ENCODE measurements around the gene NBAS. TPM values are rescaled to one million over a fixed set of nuclear protein-coding genes. Genes with fewer than 3 reads are reported as not detected.

The NBAS gene
- total RNA-seq, 2 donors from 2014 or later, result 31.5 to 32.0 TPM

DNA sequence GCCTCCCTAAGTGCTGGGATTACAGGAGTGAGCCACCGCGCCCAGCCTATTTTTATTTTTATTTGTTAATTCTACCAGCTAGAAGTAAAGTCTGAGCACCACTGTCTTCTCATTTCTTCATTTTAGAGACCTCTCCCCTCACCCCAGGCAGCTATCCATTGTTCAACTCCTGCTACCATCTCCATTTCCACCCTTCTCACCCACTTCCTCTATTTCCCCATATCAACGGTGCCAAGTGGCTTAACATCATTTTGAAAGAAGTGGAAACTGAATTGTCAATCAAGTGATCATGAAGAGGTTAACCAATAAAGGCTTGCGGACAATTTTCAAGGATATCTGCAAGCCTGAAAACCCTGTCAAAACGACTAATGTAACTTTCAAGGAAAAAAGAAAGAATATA, 323.1 kb downstream of the NBAS start:
- H3K27ac ChIP-seq, result no peak overlapping the region
- no peaks in the 10 kb centered on the region for H3K36me3 ChIP-seq
- H3K9me3 ChIP-seq, result no peaks in the 10 kb centered on the region
- TF ChIP-seq, protein P1, sequence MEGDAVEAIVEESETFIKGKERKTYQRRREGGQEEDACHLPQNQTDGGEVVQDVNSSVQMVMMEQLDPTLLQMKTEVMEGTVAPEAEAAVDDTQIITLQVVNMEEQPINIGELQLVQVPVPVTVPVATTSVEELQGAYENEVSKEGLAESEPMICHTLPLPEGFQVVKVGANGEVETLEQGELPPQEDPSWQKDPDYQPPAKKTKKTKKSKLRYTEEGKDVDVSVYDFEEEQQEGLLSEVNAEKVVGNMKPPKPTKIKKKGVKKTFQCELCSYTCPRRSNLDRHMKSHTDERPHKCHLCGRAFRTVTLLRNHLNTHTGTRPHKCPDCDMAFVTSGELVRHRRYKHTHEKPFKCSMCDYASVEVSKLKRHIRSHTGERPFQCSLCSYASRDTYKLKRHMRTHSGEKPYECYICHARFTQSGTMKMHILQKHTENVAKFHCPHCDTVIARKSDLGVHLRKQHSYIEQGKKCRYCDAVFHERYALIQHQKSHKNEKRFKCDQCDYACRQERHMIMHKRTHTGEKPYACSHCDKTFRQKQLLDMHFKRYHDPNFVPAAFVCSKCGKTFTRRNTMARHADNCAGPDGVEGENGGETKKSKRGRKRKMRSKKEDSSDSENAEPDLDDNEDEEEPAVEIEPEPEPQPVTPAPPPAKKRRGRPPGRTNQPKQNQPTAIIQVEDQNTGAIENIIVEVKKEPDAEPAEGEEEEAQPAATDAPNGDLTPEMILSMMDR (IDR thresholded peaks at IDR 0.05), result no peak
- H3K4me1 ChIP-seq (ENCODE audit: control insufficient read depth in 1 of 2, low read depth in 2 of 2), result no peaks in the 10 kb centered on the region
- H3K4me3 ChIP-seq, result no peak overlapping the region
- H3K27me3 ChIP-seq (replicated peaks; ENCODE audit: insufficient read depth), result no peaks in the 10 kb centered on the region
- ATAC-seq (ENCODE audit: insufficient number of reproducible peaks, low FRiP score, low read depth) (no peak), DNase-seq (ENCODE audit: low spot score) (no peak)

DNA sequence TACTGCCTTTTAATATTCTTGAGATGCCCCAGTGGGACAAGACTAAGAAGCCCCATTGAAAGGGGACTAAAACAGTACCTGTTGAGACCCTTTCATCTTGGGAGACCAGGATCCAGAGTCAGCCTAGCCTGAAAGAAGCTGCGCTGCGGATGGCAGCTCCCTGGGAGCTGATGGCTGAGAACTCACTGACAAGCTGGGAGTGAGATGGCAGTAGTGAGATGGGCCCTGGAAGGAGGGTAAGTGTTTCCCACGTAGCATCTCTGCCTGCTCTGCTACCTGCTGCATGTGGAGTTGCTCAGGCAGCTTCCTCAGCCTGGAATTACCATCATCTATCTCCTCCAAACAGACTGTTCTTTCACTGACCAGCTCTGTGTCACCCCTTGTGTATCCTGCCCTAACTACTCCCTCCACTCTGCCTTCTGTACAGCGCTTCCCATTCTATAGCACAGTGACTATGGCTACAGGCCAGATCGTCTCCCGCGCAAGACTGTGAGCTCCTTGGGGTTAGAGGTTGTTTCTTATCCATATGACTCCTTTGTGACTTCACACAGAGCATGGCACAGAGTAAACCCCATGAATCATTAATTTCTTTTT, 330.4 kb downstream of the NBAS start:
- Histone ChIP-seq H3K27me3 (replicated peaks; ENCODE audit: insufficient read depth) (no peaks in the 10 kb centered on the region), H3K27ac (no peak overlapping the region), H3K9me3 (no peaks in the 10 kb centered on the region), H3K4me1 (ENCODE audit: control insufficient read depth in 1 of 2, low read depth in 2 of 2) (no peaks in the 10 kb centered on the region), H3K4me3 (no peak overlapping the region), H3K36me3 (no peaks in the 10 kb centered on the region)
- ATAC-seq (ENCODE audit: insufficient number of reproducible peaks, low FRiP score, low read depth) (no peak), DNase-seq (ENCODE audit: low spot score) (no peak)
- TF ChIP-seq, protein P1 (IDR thresholded peaks at IDR 0.05), result no peak

DNA sequence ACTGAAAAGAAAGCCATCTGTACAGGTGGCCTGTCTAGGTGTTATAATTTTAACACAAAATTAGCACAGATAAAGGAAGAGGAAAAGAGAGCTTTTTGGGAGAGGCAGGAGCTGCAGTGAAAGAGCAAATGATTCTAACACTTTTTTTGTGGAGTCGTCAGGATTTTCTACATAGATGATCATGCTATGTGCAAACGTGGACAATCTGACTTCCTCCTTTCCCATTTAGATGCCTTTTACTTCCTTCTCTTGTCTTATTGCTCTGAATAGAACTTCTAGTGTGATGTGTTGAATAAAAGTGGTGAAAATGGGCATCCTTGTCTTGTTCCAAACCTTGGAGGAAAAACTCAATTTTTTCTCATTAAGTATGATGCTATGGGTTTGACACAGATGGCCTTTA, 334.5 kb downstream of the NBAS start:
- no peak for DNase-seq (ENCODE audit: low spot score)
- no peak for ATAC-seq (ENCODE audit: insufficient number of reproducible peaks, low FRiP score, low read depth)
- TF ChIP-seq, protein P1 (IDR thresholded peaks at IDR 0.05), result no peak
- H3K36me3 ChIP-seq, result no peaks in the 10 kb centered on the region
- H3K4me1 ChIP-seq (ENCODE audit: control insufficient read depth in 1 of 2, low read depth in 2 of 2), result no peaks in the 10 kb centered on the region
- no peak overlapping the region for H3K27ac ChIP-seq
- no peak overlapping the region for H3K4me3 ChIP-seq
- no peaks in the 10 kb centered on the region for H3K27me3 ChIP-seq (replicated peaks; ENCODE audit: insufficient read depth)
- H3K9me3 ChIP-seq, result no peaks in the 10 kb centered on the region

DNA sequence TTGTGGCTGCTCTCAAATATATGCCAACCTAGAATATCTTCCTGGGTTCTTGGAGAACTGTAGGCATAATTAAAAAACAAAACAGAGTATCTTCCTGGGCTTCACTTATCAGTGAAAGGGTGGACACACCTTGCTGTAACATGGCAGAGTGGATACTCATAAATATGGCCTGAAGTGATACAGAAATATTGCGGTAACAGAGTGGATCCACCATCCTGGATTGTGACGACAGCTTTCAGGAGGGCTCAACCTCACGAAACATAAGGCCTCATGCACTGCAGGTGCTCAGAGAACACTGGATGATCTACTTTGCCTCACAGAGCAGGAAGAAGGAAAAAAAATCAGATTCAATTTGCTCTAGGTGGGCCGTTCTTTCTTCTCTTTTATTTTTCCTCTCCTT, 336.0 kb downstream of the NBAS start:
- no peaks in the 10 kb centered on the region for H3K27me3 ChIP-seq (replicated peaks; ENCODE audit: insufficient read depth)
- no peak for ATAC-seq (ENCODE audit: insufficient number of reproducible peaks, low FRiP score, low read depth)
- no peaks in the 10 kb centered on the region for H3K4me1 ChIP-seq (ENCODE audit: control insufficient read depth in 1 of 2, low read depth in 2 of 2)
- H3K4me3 ChIP-seq, result no peak overlapping the region
- no peak for DNase-seq (ENCODE audit: low spot score)
- H3K9me3 ChIP-seq, result no peaks in the 10 kb centered on the region
- no peak overlapping the region for H3K27ac ChIP-seq
- TF ChIP-seq, protein P1 (IDR thresholded peaks at IDR 0.05), result no peak
- H3K36me3 ChIP-seq, result no peaks in the 10 kb centered on the region

DNA sequence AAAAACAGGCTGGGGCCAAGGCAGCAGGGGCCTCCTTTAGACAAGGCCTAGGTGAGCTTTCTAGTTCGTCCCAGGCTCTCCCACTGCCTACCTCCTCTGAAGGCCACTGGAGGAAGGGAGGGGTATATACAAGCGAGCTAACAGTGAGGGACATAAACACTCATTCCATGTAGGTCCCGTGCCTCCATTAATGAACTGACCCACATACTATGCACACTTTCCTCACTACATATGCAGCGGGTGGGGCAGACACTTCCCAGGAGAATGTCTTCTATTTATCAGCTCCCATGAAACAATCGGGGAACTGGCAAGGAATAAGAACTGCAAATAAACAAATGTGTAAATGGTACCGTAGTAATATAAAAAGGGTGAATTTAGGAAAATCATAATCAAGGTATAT, 336.5 kb downstream of the NBAS start:
- Histone ChIP-seq H3K27ac (no peak overlapping the region), H3K27me3 (replicated peaks; ENCODE audit: insufficient read depth) (no peaks in the 10 kb centered on the region), H3K9me3 (no peaks in the 10 kb centered on the region), H3K4me1 (ENCODE audit: control insufficient read depth in 1 of 2, low read depth in 2 of 2) (no peaks in the 10 kb centered on the region), H3K36me3 (no peaks in the 10 kb centered on the region), H3K4me3 (no peak overlapping the region)
- TF ChIP-seq, protein P1 (IDR thresholded peaks at IDR 0.05), result no peak
- DNase-seq (ENCODE audit: low spot score) (no peak), ATAC-seq (ENCODE audit: insufficient number of reproducible peaks, low FRiP score, low read depth) (no peak)

All from thoracic aorta (tissue), 2 donors.